ENCODE results near the gene KRT80. TPM values are rescaled to one million over a fixed set of nuclear protein-coding genes. Genes with fewer than 3 reads are reported as not detected.

KRT80 gene
- polyA plus RNA-seq, 1 experiment, result 2.1 TPM

DNA sequence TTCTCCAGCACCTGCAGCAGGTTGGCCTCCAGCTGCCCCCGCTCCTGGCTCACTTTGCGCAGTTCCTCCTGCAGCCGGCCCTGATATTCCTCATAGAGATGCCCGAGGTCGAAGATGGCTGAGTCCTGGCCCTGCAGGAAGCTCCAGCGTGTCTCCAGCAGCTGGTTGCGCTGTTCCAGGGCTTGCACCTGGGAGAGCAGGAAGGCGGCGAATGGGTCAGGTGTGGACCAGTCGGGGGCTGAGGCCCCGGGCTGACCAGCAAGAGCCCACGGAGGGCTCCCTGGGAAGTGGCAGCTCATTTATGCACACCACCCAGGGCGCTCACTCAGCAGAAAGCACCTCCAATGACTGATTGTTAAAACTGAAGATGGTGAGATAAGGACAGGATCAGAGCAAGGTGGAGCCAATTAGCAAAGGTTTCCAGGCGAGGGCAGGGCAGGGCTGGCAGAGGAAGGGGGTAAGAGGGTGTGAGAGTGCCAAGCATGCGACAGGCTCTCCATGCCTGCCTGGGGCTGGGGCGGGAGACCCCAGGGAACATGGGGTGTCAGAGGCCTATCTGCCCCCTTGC lies 6.3 kb downstream of the KRT80 start:
- H3K9me3 ChIP-seq (ENCODE audit: control insufficient read depth, insufficient read depth, low read length), result no peaks in the 10 kb centered on the region; the same call in 1 of the 2 replicates
- CTCF ChIA-PET, result interaction anchor here (0.9 to 1.4 kb wide), 3 partner anchors 29 to 94 kb away, joined by 3 to 7 read pairs (median 3); no protein-coding TSS in a partner anchor
- H3K4me3 ChIP-seq (ENCODE audit: low read depth, low read length), result no peak overlapping the region
- no peaks in the 10 kb centered on the region for H3K27me3 ChIP-seq (ENCODE audit: control insufficient read depth, insufficient read depth, low read length)
- POLR2A ChIA-PET, result interaction anchor here (0.6 to 1.2 kb wide), 4 partner anchors 8 to 822 kb away, joined by 3 to 11 read pairs (median 5); no protein-coding TSS in a partner anchor
- TF ChIP-seq, protein P1, sequence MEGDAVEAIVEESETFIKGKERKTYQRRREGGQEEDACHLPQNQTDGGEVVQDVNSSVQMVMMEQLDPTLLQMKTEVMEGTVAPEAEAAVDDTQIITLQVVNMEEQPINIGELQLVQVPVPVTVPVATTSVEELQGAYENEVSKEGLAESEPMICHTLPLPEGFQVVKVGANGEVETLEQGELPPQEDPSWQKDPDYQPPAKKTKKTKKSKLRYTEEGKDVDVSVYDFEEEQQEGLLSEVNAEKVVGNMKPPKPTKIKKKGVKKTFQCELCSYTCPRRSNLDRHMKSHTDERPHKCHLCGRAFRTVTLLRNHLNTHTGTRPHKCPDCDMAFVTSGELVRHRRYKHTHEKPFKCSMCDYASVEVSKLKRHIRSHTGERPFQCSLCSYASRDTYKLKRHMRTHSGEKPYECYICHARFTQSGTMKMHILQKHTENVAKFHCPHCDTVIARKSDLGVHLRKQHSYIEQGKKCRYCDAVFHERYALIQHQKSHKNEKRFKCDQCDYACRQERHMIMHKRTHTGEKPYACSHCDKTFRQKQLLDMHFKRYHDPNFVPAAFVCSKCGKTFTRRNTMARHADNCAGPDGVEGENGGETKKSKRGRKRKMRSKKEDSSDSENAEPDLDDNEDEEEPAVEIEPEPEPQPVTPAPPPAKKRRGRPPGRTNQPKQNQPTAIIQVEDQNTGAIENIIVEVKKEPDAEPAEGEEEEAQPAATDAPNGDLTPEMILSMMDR (IDR thresholded peaks at IDR 0.05; ENCODE audit: low read depth, low read length), result no peak
- no peak for DNase-seq (ENCODE audit: low read depth, low spot score)
- H3K27ac ChIP-seq (ENCODE audit: low read depth, low read length), result peak overlapping the region; percentile 96

DNA sequence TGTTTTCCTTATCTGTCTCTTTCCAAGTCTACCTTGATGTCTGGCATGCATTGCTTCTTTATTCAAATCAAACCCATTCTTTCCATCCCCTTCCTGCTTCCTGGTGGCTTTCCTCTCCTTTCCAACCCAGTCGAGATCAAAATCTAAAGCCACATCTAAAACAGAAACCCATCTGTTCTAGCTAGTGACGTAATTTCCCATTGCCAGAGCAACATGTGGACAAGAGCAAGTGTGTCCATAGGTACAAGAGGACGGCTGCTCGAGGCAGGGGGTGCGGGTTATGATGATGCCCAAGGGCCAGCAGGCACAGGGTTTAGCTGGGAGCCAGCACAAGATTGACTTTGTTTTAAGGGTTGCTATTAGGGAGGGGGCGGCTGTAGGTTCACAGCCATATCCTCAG lies 7.0 kb downstream of the KRT80 start:
- H3K27me3 ChIP-seq (ENCODE audit: control insufficient read depth, insufficient read depth, low read length), result no peaks in the 10 kb centered on the region
- no peak for DNase-seq (ENCODE audit: low read depth, low spot score)
- no peak overlapping the region for H3K4me3 ChIP-seq (ENCODE audit: low read depth, low read length)
- ChIA-PET CTCF (interaction anchor here (1.2 kb wide), 1 partner anchor 95 kb away, joined by 3 read pairs; no protein-coding TSS in a partner anchor), POLR2A (no interaction called here)
- no peak overlapping the region for H3K27ac ChIP-seq (ENCODE audit: low read depth, low read length)
- TF ChIP-seq, protein P1 (IDR thresholded peaks at IDR 0.05; ENCODE audit: low read depth, low read length), result no peak
- H3K9me3 ChIP-seq (ENCODE audit: control insufficient read depth, insufficient read depth, low read length), result no peaks in the 10 kb centered on the region; the same call in 1 of the 2 replicates

DNA sequence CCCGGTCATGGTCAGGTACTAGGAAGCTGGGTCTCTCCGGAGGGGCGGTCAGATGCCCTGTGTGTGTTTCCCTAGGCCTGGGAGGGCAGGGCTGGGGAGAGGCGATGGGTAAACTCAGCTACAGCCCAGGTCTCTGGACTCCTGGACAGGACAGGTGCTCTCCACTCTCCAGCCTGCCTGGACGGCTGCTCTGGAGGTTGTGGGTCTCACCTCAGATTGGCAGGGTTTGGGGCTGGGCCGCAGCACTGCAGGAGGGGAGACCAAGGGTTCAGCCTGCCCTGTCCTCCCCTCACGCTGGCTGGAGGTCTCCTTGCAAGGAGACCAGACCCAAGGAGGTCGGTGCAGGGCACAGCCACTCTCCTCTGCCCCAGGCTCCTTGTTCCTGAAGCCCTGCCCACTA lies 7.8 kb downstream of the KRT80 start:
- ChIA-PET CTCF (no interaction called here), POLR2A (interaction anchor here (0.6 to 1.2 kb wide), 2 partner anchors 8 to 16 kb away, joined by 3 to 6 read pairs; partner anchors contain the start of gene KRT80)
- no peak for DNase-seq (ENCODE audit: low read depth, low spot score)
- Histone ChIP-seq H3K9me3 (ENCODE audit: control insufficient read depth, insufficient read depth, low read length) (no peaks in the 10 kb centered on the region; the same call in 1 of the 2 replicates), H3K27me3 (ENCODE audit: control insufficient read depth, insufficient read depth, low read length) (no peaks in the 10 kb centered on the region), H3K4me3 (ENCODE audit: low read depth, low read length) (no peak overlapping the region), H3K27ac (ENCODE audit: low read depth, low read length) (no peak overlapping the region)
- TF ChIP-seq, protein P1 (IDR thresholded peaks at IDR 0.05; ENCODE audit: low read depth, low read length), result no peak

DNA sequence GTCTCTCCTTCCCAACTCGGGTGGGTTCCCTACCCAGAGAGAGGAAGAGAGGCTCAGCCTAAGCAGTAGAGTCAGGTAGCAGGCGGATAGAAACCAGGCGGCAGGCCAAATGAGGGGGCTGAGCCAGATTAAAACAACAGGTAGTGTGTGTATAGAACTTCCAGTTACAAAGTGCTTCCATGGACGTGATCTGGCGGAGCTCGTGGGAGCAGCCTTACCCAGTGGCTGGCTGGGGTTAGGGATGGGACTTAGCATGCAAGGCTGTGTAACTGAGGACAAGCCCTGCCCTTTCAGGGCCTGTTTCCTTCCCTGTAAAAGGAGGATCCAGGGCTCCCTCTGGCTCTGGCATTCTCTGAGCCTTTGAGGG lies 8.3 kb downstream of the KRT80 start:
- Histone ChIP-seq H3K27ac (ENCODE audit: low read depth, low read length) (no peak overlapping the region), H3K27me3 (ENCODE audit: control insufficient read depth, insufficient read depth, low read length) (no peaks in the 10 kb centered on the region), H3K4me3 (ENCODE audit: low read depth, low read length) (no peak overlapping the region), H3K9me3 (ENCODE audit: control insufficient read depth, insufficient read depth, low read length) (no peaks in the 10 kb centered on the region; the same call in 1 of the 2 replicates)
- POLR2A ChIA-PET, result interaction anchor here (0.6 to 1.2 kb wide), 2 partner anchors 9 to 17 kb away, joined by 3 to 6 read pairs; partner anchors contain the start of gene KRT80
- DNase-seq (ENCODE audit: low read depth, low spot score), result no peak
- CTCF ChIA-PET, result no interaction called here
- TF ChIP-seq, protein P1 (IDR thresholded peaks at IDR 0.05; ENCODE audit: low read depth, low read length), result no peak

DNA sequence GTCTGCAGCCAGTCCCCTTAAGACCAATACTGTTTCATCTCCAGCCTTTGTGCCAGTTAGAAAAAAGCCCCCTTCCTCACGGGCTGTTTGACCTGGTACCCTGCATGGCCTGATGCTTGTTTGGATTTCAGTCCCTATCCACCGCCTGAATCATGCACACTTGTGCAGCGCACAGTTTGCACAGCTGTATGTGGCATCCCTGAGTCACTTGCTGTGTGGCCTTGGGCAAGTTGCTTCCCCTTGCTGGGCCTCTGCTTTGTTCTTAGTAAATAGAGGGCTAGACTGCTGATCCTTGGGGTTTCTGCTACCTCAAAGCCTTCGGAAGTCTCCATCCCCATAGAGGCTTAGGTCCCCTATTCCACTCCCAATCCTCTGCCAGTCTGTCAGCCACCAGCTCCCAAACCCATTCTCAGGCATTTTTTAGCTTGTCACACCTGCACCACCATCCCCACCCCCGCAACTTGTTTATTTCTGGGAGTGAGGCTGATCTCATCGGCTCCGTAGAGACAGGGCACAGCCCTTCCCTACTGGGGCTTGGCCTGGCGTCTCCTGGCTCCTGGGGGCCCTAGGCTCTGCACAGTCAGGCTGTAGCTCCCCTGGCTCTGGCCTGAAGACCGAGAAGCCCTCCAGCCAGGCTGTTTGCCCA lies 8.8 kb downstream of the KRT80 start:
- no peaks in the 10 kb centered on the region for H3K27me3 ChIP-seq (ENCODE audit: control insufficient read depth, insufficient read depth, low read length)
- no peaks in the 10 kb centered on the region; the same call in 1 of the 2 replicates for H3K9me3 ChIP-seq (ENCODE audit: control insufficient read depth, insufficient read depth, low read length)
- ChIA-PET POLR2A (interaction anchor here (0.5 to 1.2 kb wide), 2 partner anchors 9 to 20 kb away, joined by 4 to 6 read pairs; partner anchors contain the start of gene KRT80), CTCF (interaction anchor here (1.8 kb wide), 1 partner anchor 158 kb away, joined by 5 read pairs; no protein-coding TSS in a partner anchor)
- TF ChIP-seq, protein P1 (IDR thresholded peaks at IDR 0.05; ENCODE audit: low read depth, low read length), result no peak
- DNase-seq (ENCODE audit: low read depth, low spot score), result no peak
- peak overlapping the region; percentile 34 for H3K27ac ChIP-seq (ENCODE audit: low read depth, low read length)
- H3K4me3 ChIP-seq (ENCODE audit: low read depth, low read length), result no peak overlapping the region
